GF-D8 (cell line): ENCODE data around the gene SUGP2.

Experiments
- DNase-seq: peaks from one replicate; lab custom pipeline; 2025; lab: John Stamatoyannopoulos, UW

The SUGP2 gene

DNA sequence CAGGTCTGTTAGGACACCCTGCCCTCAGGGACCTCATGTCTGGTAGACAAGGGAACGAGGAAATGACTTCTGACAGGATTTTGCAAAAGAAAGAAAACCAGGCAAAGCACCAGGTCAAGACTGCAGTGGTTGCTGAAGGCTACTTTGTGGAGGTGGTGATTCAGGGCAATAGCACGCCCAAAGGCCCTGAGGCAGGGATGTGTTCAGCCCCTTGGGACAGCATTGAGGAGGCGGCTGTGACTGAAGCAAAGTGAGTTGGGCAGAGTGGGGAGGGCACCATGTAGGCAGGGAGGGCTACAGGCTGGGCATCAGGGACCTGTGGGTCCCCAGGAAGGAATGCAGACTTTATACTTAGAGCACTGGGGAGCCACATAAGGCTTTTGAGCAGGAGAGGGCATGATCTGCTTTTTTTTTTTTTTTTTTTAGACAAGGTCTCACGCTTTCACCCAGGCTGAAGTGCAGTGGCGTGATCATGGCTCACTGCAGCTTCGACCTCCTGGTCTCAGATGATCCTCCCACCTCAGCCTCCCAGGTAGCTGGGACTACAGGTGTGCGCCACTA lies 81.5 kb downstream of the SUGP2 start:
- DNase-seq: no peak

DNA sequence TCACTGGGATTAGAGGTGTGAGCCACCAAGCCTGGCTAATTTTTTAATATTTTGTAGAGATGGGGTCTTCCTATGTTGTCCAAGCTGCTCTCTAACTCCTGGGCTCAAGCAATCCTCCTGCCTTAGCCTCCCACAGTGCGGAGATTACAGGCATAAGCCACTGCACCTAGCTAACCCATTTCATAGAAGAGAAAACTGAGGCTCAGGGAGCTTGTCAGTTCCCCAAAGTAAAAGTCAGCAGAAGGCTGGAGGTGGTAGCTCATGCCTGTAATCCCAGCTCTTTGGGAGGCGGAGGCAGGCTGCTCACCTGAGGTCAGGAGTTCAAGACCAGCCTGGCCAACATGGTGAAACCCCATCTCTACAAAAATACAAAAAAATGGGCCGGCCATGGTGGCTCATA lies 83.5 kb downstream of the SUGP2 start:
- no peak for DNase-seq

DNA sequence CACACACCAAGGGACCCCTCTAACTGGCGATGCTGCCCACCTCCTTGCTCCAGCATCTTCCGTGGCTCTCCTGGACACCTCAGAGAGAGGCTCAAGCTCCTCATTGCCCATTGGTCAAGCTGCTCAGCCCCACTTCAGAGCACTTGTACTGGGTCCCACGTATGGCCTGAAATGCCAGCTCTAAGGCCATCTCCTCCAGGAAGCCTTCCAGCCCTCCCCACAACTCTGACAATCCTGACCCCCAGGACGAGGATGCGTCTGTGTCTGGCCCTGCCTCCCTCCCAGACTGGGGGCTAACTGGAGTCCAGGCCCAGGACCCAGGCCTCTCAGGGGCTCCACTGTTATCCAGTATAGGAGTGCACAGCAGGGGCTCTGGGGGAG lies 84.4 kb downstream of the SUGP2 start:
- DNase-seq: no peak

DNA sequence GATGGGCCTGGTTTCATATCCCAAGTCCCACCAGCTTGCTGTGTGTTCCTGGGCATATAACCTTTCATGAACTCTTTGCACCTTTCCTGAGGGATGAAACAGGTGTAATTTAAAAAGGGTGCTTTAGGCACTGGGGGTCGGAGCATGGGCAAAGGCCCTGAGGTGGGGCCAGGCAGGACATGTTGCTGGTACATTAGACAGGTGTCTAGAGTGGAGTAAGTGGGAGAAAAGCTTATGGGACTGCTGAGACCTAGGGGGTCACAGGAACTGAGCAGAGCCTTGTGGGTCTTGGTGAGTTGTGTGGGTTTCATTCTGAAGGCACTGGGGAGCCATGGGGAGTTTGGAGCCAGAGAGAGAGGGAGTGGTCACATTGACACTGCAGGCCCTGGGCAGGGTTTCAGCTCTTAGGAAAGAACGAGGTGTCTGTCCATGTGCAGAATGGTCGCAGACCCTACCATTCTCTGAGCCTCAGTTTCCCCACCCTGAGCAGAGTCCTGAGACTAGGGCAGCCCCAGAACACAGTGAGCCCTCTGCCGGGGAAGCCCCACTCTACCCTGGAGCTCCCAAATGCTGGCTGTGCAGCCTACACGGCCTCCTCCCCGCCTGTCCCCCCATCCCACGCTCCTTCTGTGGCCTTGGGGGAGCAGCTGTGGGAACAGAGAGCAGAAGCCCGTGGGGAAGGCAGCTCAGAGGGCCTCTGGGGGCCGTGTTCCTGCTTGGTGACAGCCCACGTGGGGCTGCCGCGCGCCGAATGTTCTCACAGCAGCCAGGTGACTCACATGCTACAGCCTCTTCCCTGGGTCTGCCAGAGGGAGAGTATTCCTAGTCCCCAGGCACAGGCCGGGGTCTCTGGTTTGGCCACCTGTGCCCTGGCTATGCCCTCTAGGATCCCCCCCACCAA lies 85.0 kb downstream of the SUGP2 start:
- DNase-seq: no peak

DNA sequence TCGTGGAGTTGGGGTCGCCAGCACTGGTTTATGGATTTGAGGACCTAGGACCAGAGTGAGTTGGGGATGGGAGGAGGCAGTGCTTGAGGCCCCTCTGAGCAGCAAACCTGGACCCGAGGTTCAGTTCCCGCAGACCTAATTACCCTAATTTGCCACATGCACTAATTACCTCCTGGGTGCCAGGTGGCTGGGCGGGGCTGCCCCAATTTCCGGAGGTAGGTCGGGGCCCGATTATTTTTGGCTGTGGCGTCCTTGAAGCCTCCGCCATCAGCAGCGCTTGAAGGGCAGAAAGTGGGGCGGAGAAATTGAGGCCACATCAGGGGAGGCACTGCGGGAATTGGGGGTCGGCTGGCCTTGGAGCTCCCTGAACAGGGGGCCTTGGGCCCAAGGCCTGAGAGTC lies 86.4 kb downstream of the SUGP2 start:
- no peak for DNase-seq

DNA sequence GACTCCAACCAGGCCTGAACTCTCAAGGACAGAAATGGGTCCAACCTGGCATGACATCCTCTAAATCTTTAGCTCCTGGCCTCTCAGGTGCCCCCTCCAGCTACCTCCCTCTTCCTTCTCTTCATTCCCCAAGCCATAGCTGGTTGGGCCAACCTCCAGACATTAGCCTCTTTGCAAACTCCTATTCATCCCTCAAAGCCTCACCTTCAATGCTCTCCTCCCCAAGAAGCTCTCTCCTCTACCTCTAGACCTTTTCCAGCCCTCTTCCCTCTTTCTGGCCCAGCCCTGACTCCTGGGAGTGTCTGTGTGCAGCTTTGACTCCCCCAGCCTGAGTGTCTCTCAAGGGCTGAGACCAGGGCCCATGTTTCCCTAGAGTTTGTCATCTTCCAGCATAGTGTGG lies 87.0 kb downstream of the SUGP2 start:
- no peak for DNase-seq

DNA sequence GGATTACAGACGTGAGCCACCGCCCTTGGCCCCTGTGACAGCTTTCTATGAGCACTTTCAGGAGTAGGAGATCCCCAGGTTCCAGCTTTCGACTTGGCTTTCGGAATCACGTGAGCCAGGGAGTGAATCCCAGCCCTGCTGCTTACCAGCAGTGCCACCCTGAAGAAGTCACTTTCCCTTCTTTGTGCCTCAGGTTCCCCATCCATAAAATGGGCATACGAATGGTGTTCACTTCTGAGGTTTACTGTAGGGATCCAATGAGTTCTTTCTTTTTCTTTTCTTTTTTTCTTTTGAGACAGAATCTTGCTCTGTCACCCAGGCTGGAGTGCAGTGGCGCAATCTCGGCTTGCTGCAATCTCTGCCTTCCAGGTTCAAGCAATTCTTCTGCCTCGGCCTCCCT lies 88.0 kb downstream of the SUGP2 start:
- DNase-seq: no peak

DNA sequence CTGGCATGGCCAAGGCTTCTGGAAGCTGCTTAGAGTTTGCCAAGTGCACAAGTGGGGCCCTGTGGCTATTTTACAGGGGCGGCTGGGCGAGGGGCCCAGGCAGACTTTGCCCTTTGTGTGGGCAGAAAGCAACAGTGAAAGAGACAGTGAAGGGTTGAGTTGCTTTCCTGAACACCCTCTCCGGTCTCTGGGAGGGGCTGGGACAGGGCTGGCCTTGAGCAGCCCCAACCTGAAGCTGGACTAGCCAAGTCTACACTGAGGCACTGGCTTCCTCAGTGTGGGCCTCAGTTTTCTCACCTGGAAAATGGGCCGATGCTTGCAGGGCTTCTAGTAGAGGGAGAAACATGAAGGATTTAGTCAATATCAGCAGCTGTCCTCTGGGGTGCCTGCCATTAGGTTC lies 89.9 kb downstream of the SUGP2 start:
- no peak for DNase-seq

DNA sequence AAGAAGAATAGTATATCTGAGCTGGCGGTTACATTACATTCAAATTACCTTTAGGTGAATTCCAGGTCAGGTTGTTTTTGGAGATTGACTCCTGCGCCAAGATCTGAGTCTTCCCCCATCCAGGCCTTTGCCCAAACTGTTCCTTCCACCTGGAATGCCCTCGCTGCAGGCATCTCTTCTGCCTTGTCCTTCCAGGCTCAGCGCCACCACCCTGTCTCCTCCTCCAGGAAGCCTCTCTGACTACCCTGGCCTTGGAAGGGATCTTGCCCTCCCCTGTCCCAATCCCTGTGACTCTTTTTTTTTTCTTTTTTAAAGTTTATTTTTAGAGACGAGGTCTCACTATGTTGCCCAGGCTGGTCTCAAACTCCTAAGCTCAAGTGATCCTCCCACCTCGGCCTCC lies 90.6 kb downstream of the SUGP2 start:
- DNase-seq: no peak

DNA sequence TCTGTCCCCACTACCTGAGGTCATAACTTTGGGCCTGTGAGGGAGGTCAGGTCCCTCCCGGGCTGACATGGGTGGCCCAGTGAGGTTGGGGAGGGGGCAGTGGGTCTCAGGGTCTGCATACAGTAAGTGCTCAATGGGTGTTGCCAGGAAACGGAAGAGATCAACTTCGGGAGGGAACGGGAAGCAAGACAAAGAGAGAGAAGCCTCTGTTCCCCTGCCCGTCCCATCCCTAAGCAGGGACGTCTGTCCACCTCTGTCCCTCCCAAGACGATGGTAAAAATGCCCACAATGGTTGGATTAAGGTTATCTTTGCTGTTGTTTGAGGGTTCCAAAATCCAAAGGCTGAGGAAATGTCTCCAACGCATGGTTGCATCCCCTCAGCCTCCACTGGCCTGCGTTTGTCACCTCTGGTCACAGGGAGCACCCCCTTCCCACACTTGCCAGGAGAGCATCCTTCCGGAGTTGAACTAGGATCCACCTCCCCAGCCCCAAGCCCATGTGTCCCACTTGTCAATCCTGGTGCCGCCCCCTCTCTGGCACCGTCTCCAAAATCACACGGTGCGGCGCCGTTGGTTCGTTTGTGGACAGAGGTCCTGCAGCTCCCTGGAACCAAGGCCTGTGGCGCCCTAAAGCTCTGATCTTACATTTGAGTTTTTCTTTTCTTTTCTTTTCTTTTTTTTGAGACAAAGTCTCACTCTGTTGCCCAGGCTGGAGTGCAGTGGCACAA lies 91.5 kb downstream of the SUGP2 start:
- DNase-seq: no peak
